Fibroblast of skin of back (primary cell): Measurements from ENCODE around the gene CORO7.
"Not testable (repeated sequence)": the region's sequence is repeated elsewhere in the genome, so short reads cannot be mapped to it uniquely, and the experiment has no call there.

Experiments used
- DNase-seq: peaks from one replicate; pipeline ENCODE4 v3.0.0-alpha.2; 2013

Gene CORO7

DNA sequence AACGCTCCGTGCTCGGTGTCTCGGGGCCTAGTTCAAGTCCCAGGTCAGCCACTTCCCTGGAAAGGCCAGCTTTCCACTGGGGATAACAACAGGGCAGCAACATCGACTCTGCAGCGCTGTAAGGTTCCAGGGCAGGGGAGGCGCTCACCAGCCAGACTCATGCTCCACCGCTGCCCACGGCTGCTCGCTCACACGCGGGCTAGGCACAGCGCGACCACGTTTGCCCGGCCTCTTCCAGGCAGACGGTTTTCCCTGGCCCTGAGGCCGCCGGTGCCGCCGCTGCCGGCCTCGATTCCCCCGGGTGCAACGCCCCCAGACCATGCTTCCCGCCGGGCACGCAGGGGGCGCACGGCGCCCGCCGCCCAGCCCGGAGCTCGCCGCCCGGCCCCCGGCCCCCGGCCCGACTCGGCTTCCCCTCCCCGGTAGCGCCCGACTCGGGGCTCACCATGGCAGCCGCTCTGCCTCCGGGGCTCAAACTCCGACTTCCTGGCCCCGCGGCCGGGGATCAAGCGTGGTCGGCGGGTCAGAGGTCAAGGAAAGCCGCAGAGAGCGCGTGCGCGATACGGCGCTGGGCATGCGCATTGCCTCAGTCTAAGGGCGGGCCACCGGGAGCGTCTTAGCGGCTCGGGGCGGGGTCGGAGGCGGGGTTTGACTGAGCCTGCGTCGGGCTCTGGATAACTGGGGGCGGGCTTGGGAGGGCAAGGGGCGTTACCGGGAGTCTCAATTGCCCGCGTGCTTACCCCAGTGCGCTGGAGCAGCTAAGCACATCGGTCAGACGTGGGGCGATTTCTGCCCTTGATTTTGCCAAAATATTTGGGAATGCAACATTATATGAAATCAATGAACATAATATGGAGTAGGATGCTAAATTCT is 65.4 kb downstream of the CORO7 start, which contains the start of gene PAM16:
Gene PAM16, minus strand, starts transcription at position 535 of the 873 bp plus-strand sequence. Its CDS starts 87 bp downstream, at position 448.
- DNase-seq = peak; percentile 93

DNA sequence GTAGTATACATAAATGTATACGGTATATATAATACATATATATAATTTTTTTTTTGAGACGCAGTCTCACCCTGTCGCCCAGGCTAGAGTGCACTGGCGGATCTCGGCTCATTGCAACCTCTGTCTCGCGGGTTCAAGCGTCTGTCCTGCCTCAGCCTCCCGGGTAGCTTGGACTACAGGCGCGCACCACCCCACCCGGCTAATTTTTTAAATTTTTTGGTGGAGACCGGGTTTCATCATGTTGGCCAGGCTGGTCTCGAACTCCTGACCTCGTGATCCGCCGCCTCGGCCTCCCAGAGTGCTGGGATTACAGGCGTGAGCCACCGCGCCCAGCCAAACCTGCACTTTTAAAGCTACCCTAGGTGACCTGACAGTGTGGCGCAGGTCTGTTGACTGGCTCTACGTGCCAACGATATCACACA is 66.0 kb downstream of the CORO7 start:
- no peak for DNase-seq

DNA sequence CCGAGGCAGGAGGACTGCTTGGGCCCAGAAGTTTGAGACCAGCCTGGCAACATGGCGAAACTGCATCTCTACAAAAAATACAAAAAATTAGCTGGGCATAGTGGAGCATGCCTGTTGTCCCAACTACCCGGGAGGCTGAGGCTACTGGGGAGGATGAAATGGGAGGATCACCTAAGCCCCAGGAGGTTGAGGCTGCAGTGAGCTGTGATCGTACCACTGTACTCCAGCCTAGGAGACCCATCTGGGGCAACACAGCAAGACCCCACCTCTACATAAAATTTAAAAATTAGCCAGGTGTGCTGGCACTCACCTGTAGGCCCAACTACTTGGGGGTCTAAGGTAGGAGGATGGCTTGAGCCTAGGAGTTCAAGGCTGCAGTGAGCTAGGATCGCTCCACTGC is 67.1 kb downstream of the CORO7 start:
- DNase-seq = no peak

GRCh38 chr16:4347765-4348509 is 68.5 kb downstream of the CORO7 start:
- no peak for DNase-seq

GRCh38 chr16:4347010-4347409 is 69.4 kb downstream of the CORO7 start:
- DNase-seq = no peak

- DNase-seq = no peak
These were observed 70.3 kb downstream of the CORO7 start for GRCh38 chr16:4345836-4346781.

DNA sequence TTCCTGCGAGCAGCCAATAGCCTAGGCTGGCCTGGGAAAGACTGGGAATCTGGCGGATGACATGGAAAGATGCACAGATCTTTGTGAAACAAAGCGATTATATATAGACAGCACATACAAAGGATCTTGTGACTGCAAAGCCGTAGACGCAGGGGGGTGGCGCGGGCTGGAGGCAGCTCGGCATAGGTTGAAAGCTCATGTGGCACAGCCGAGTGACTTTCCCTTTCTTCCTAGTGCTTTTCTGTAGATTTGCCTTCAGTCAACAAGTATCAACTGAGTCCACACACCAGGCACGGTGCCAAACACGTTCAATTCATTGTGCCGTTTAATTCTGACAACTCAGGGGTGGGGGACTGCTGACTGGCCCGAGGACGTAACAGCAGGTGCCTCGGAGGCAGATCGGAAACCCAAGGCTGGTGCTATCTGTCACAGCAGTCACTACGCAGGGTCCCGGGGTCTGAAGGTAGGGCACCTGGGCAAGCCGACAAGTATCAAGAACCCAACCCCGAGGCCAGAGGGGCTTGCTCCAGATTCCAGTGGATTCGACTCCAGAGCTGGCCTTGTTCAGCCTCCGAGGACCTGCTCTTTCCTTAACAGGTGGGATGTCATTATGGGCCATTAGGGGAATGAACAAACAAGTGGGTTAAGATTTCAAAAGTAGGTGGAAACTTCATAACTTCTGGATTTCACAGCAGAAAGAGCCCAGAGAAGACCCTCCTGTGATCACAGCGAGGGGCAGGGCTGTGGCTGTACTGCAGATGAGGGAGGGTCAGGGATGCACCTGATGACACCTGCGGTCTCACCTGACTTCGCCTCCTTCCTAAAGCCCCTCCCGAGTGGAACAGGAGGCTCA is 71.2 kb downstream of the CORO7 start:
- DNase-seq = no peak

- not testable (repeated sequence) for DNase-seq
These were observed 72.0 kb downstream of the CORO7 start for GRCh38 chr16:4344300-4344982.

- no peak for DNase-seq
These were observed 73.3 kb downstream of the CORO7 start for GRCh38 chr16:4342866-4343744.

DNA sequence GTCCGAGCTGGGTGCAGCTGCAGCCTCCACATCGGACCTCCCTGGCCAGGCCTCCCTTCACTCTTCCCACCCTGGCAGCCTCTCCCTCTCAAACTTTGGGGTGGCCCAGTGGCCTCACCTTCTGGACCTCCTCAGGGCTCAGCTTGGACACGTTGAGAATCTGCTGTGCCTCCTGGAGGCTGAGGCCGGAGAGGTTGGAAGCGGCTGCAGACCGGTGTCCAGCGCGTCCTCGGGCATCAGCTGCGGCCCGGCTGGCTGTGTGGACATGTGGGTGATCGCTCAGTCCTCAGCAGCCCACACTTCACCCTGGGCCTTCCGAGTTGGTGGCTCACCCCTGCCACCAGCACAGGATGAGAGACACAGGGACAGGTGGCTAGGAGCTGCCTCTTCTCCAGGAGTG is 75.1 kb downstream of the CORO7 start:
- no peak for DNase-seq

DNA sequence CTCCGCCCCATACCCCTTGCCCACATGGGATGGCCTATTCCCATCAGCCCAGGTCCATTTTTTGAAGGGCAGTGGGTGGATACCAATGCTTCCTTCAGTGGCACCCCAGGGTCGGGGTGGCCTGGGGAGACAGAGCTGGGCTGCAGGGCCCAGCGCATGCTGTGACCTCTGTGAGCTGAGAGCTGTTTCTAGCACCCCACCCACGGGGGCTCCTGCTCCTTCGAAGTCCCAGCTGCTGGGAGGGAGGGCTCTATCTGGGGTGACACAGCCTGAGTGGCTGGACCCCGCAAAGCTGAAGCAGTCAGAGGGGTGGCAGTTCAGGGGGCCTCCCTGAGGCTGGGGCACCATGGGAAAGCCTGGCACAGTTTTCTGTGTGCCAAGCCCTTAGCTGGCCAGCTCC is 76.0 kb downstream of the CORO7 start:
- DNase-seq = no peak

GRCh38 chr16:4339909-4340308 is 76.5 kb downstream of the CORO7 start:
- DNase-seq = peak; percentile 52

DNA sequence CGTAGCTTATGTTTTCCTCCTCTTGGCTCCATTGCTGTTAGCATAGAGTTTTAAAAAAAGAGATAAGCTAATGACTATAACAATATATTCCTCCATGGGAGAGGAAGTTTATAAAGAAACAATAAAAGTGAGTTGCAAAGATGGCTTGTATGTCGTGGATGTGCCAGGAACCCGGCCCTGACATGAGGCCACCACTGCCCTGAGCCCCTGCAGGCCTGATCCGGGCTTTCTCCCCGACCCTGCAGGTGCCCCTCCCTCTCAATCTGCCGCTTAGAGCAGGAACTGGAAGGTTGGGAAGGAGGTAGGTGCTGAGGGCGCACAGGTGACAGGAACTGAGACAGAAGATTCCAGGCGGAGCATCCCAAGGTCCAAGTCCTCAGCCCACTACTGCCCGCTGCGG is 76.9 kb downstream of the CORO7 start:
- no peak for DNase-seq

DNA sequence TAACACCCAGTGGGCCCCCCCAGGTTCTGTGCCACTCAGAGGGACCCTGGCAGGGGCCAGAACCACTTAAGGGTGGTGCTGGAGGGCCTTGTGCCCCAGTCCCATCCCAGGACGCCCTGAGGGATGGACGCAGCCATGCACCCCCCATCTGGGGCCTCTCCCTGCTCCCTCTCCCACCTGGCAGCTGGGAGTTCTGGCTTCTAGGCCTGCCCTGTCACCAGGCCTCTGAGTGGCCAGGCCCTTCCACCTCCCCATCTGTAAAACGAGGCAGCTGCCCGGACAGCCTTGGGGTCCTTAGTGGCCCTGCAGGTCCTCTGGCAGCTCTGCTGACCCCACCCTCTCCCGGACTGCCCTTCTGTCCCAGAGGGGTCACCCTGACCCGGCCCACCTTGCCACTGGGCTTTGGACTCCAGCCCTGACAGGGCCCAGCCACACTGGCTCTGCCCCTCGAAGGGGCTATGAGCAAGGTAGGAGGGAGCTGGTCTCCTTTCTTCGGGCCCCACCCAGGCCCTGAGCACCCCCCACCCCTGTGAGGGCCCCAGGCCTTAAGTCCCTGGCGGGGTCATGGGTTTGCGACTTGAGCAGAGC is 77.6 kb downstream of the CORO7 start:
- no peak for DNase-seq

GRCh38 chr16:4338125-4338582 is 78.2 kb downstream of the CORO7 start:
- no peak for DNase-seq

GRCh38 chr16:4337540-4338088 is 78.8 kb downstream of the CORO7 start:
- no peak for DNase-seq

DNA sequence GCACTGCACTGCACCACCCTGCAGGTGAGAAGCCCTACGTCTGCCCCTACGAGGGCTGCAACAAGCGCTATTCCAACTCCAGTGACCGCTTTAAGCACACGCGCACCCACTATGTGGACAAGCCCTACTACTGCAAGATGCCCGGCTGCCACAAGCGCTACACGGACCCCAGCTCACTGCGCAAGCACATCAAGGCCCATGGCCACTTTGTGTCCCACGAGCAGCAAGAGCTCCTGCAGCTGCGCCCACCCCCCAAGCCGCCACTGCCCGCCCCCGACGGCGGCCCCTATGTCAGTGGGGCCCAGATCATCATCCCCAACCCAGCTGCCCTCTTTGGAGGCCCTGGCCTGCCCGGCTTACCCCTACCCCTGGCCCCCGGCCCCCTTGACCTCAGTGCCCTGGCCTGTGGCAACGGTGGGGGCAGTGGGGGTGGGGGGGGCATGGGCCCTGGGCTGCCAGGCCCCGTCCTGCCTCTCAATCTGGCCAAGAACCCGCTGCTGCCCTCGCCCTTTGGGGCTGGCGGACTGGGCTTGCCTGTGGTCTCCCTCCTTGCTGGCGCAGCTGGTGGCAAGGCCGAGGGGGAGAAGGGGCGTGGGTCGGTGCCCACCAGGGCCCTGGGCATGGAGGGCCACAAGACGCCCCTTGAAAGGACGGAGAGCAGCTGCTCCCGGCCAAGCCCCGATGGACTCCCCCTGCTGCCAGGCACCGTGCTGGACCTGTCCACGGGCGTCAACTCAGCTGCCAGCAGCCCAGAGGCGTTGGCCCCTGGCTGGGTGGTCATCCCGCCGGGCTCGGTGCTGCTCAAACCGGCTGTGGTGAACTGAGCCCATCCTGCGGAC is 79.5 kb downstream of the CORO7 start:
- no peak for DNase-seq
